Sigmoid colon (tissue), 4 donors: ENCODE data around the gene FLNC.

Experiments
- CTCF ChIP-seq, 4 experiments: fragments of 450-650 bp in 3 of 4; fragments of 200-600 bp in 1 of 4; IDR thresholded peaks; one replicate each; pipeline ENCODE4 v1.5.1; 2016 to 2019; ENCODE audit warnings: antibody characterized with exemption in 4 of 4, mild to moderate bottlenecking in 3 of 4, moderate library complexity in 2 of 4
- EP300 ChIP-seq, 4 donors: sonication (generic); formaldehyde crosslinking; IDR thresholded peaks; one replicate each; pipeline ENCODE4 v1.6.1; 2017; ENCODE audit warnings: antibody characterized with exemption in 4 of 4
- POLR2A ChIP-seq, 2 donors: fragments of 450-650 bp; IDR thresholded peaks; one replicate each; pipeline ENCODE4 v1.6.1; 2016; ENCODE audit warnings: antibody characterized with exemption in 2 of 2, mild to moderate bottlenecking in 2 of 2, moderate library complexity in 2 of 2
- POLR2AphosphoS5 ChIP-seq, 4 donors: sonication (generic); formaldehyde crosslinking; IDR thresholded peaks; one replicate each; pipeline ENCODE4 v1.6.1; 2017; ENCODE audit warnings: antibody characterized with exemption in 4 of 4

GRCh38 chr7:128830231-128831177 is at the start of gene FLNC:
- TF ChIP-seq CTCF (IDR thresholded peaks at IDR 0.05) (no peak), POLR2A (IDR thresholded peaks at IDR 0.05) (peak; percentile 72 to 78), POLR2AphosphoS5 (IDR thresholded peaks at IDR 0.05) (peak; percentile 65 to 95 (median 90)), EP300 (IDR thresholded peaks at IDR 0.05) (no peak)
